ENCODE results near the gene GOLGB1. TPM values are rescaled to one million over a fixed set of nuclear protein-coding genes. Genes with fewer than 3 reads are reported as not detected.

Gene GOLGB1
- total and polyA plus RNA-seq, 2 of the 4 experiments (the other 2 are of a cell fraction): 13.3 to 30.3 TPM

GRCh38 chr3:121662742-121663141 is 86.8 kb downstream of the GOLGB1 start:
- no peak overlapping the region for H4K8ac ChIP-seq (ENCODE audit: low read depth in 2 of 2, low read length in 2 of 2)
- no peak overlapping the region for H4K91ac ChIP-seq (ENCODE audit: insufficient read depth, low read depth, low read length)
- H3K4me1 ChIP-seq (ENCODE audit: control insufficient read depth, insufficient read depth, low read length): no peaks in the 10 kb centered on the region
- DNase-seq (no peak), ATAC-seq (ENCODE audit: low read depth) (no peak)
- BruUV-seq (replicated peaks): no TSS peak
- CTCF ChIA-PET: no interaction called here
- H3K56ac ChIP-seq (ENCODE audit: extremely low read depth, insufficient read depth, low read length): no peak overlapping the region
- H3K4me3 ChIP-seq (ENCODE audit: insufficient read depth, low read depth, low read length): no peak overlapping the region
- intact Hi-C loops (cut with micrococcal nuclease): no loop called here
- H2BK120ac ChIP-seq (ENCODE audit: low read depth, low read length): no peak overlapping the region
- in situ Hi-C loops (cut with MboI; ENCODE audit: low sequenced_read_pairs): no loop called here
- H3K27me3 ChIP-seq (ENCODE audit: control insufficient read depth, insufficient read depth, low read length): no peaks in the 10 kb centered on the region
- H3K4ac ChIP-seq (ENCODE audit: low read depth, low read length): no peak overlapping the region
- H3K14ac ChIP-seq (replicated peaks; ENCODE audit: low read depth, low read length): no peak overlapping the region
- POLR2A ChIA-PET (ENCODE audit: unreplicated experiment): no interaction called here
- no peak overlapping the region for H2BK20ac ChIP-seq (ENCODE audit: low read depth, low read length)
- TF ChIP-seq MXI1 (IDR thresholded peaks at IDR 0.05; ENCODE audit: borderline replicate concordance, low read depth, low read length) (no peak), NFE2L2 (IDR thresholded peaks at IDR 0.05; ENCODE audit: low read depth, low read length) (no peak), POLR2A (IDR thresholded peaks at IDR 0.05; ENCODE audit: low read depth, low read length) (no peak), CEBPB (IDR thresholded peaks at IDR 0.05; ENCODE audit: low read depth, low read length) (no peak), ELK1 (IDR thresholded peaks at IDR 0.05; ENCODE audit: borderline replicate concordance, low read depth, low read length) (no peak)
- no peak overlapping the region for H2BK15ac ChIP-seq (ENCODE audit: low read depth, low read length)
- H4K5ac ChIP-seq (ENCODE audit: low read depth, low read length): no peak overlapping the region
- H3K9ac ChIP-seq (ENCODE audit: low read depth, low read length): no peak overlapping the region
- H3K36me3 ChIP-seq (ENCODE audit: control insufficient read depth, insufficient read depth, low read length): peaks cover 34% of the 10 kb centered on the region
- H2AK9ac ChIP-seq (replicated peaks; ENCODE audit: low read depth, low read length, poor library complexity): no peak overlapping the region
- no peak overlapping the region for H3K27ac ChIP-seq (ENCODE audit: insufficient read depth, low read length)
- H3K18ac ChIP-seq (ENCODE audit: low read depth, low read length): no peak overlapping the region
- no peaks in the 10 kb centered on the region for H4K20me1 ChIP-seq (ENCODE audit: insufficient read depth, low read length)
- H3K23ac ChIP-seq (ENCODE audit: low read depth, low read length): no peak overlapping the region
- H2AFZ ChIP-seq (replicated peaks; ENCODE audit: low read length, poor library complexity): no peak overlapping the region
- no peak overlapping the region for H2AK5ac ChIP-seq (ENCODE audit: low read depth, low read length)
- H3K9me3 ChIP-seq (ENCODE audit: control insufficient read depth, insufficient read depth, low read length): no peaks in the 10 kb centered on the region
- no peak overlapping the region for H3K4me2 ChIP-seq (ENCODE audit: low read depth, low read length)
- dilution Hi-C loops (cut with HindIII; ENCODE audit: low sequenced_read_pairs, unreplicated experiment): no loop called here
- no peak overlapping the region for H2BK5ac ChIP-seq (ENCODE audit: low read depth, low read length, poor library complexity, severe bottlenecking)
- no peaks in the 10 kb centered on the region for H3K79me1 ChIP-seq (ENCODE audit: low read depth in 1 of 2, low read length in 2 of 2)
- peaks cover 6% of the 10 kb centered on the region; the same call in 1 of the 2 replicates for H3K9me1 ChIP-seq (ENCODE audit: insufficient read depth, low read length)
